Prostate gland (tissue), 2 donors: ENCODE measurements around the gene MRPL14. TPM values are rescaled to one million over a fixed set of nuclear protein-coding genes. Genes with fewer than 3 reads are reported as not detected.

Experiments used
- DNase-seq: peaks from one replicate; pipeline ENCODE4 v3.0.0-alpha.2; 2019; ENCODE audit warnings: low spot score
- H3K27ac ChIP-seq, 2 donors: fragments of 200-600 bp; sonication (generic); 2 replicates each; pipeline ENCODE4 v1.5.1; 2017 to 2019
- H3K27me3 ChIP-seq: fragments of 200-600 bp; sonication (generic); replicated peaks from 2 replicates; pipeline ENCODE4 v1.5.1; 2019; ENCODE audit not compliant: insufficient read depth
- H3K36me3 ChIP-seq, 2 donors: fragments of 200-600 bp; sonication (generic); 1 replicate in 1 of 2; 2 replicates in 1 of 2; pipeline versions ENCODE4 v1.5.1 to v1.8.1; 2017 to 2019
- H3K4me1 ChIP-seq: fragments of 200-600 bp; sonication (generic); replicated peaks from 2 replicates; pipeline ENCODE4 v1.5.1; 2019
- H3K4me3 ChIP-seq, 2 donors: fragments of 200-600 bp; sonication (generic); 2 replicates each; pipeline ENCODE4 v1.5.1; 2017 to 2019
- H3K9me3 ChIP-seq: fragments of 200-600 bp; sonication (generic); 2 replicates; pipeline ENCODE4 v1.5.1; 2017
- POLR2A ChIP-seq: fragments of 450-650 bp; IDR thresholded peaks from one replicate; pipeline ENCODE4 v1.6.1; 2016; ENCODE audit warnings: antibody characterized with exemption, mild to moderate bottlenecking
- POLR2AphosphoS5 ChIP-seq: sonication (generic); formaldehyde crosslinking; IDR thresholded peaks from one replicate; pipeline ENCODE4 v1.6.1; 2017; ENCODE audit warnings: antibody characterized with exemption
- WGBS: methylation state at CpG from one replicate; pipeline ENCODE4 v1.1.5; 2018; 5-methylcytosine and 5-hydroxymethylcytosine counted together
- intact Hi-C: fragments of 100-400 bp; cut with DNase I; formaldehyde crosslinking; loops from one replicate; pipeline ENCODE4 v1.14.2; 2022
- total RNA-seq, 2 donors: library from RNA; depleted of rRNA; stranded (reverse); fragments of >200 nt; gene quantifications; one replicate each; pipeline ENCODE4 v1.1.0, GENCODE V29; 2016
- TF ChIP-seq, protein P1 (sequence below), 4 experiments: fragments of 200-600 bp in 2 of 4; fragments of 450-650 bp in 2 of 4; sonication (generic) in 2 of 4; IDR thresholded peaks; 1 replicate in 3 of 4; 2 replicates in 1 of 4; pipeline ENCODE4 v1.5.1; 2016 to 2019; ENCODE audit warnings: antibody characterized with exemption in 4 of 4, mild to moderate bottlenecking in 2 of 4, moderate library complexity in 2 of 4

MRPL14 gene
- total RNA-seq, 2 donors from 2014 or later: 35.7 to 48.1 TPM

GRCh38 chr6:44133003-44133931, 6.0 kb upstream of the MRPL14 start:
- Histone ChIP-seq H3K4me3 (no peak overlapping the region), H3K4me1 (peaks cover 15% of the 10 kb centered on the region), H3K27me3 (no peaks in the 10 kb centered on the region), H3K36me3 (no peaks in the 10 kb centered on the region), H3K9me3 (no peaks in the 10 kb centered on the region), H3K27ac (no peak overlapping the region)
- WGBS: 38% methylated on average over 9 of the region's 9 CpGs
- DNase-seq: peak; percentile 52
- TF ChIP-seq, protein P1, sequence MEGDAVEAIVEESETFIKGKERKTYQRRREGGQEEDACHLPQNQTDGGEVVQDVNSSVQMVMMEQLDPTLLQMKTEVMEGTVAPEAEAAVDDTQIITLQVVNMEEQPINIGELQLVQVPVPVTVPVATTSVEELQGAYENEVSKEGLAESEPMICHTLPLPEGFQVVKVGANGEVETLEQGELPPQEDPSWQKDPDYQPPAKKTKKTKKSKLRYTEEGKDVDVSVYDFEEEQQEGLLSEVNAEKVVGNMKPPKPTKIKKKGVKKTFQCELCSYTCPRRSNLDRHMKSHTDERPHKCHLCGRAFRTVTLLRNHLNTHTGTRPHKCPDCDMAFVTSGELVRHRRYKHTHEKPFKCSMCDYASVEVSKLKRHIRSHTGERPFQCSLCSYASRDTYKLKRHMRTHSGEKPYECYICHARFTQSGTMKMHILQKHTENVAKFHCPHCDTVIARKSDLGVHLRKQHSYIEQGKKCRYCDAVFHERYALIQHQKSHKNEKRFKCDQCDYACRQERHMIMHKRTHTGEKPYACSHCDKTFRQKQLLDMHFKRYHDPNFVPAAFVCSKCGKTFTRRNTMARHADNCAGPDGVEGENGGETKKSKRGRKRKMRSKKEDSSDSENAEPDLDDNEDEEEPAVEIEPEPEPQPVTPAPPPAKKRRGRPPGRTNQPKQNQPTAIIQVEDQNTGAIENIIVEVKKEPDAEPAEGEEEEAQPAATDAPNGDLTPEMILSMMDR (IDR thresholded peaks at IDR 0.05): no peak
- peak; percentile 55 for TF ChIP-seq POLR2AphosphoS5
- intact Hi-C loops: no loop called here

DNA sequence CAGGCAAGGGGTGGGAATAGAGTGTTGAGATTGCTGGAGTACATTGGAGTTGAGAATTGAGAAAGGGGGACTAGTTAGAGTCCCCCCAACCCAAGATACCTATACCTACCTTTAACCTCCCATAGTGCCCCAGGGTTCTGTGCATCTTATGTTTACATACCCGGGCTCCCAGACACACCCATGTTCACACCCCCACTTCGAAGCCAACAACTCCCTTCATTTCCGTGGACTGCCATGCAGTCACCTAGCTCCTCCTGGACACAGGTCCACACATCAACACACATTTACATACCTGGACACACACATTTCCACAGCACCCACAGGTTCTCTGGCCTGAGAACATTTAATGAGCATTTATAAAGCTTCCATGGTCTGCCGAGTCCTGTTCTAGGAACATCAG, 5.2 kb upstream of the MRPL14 start:
- WGBS: 54% methylated on average over 4 of the region's 4 CpGs
- Histone ChIP-seq H3K4me3 (no peak overlapping the region), H3K9me3 (no peaks in the 10 kb centered on the region), H3K4me1 (peaks cover 15% of the 10 kb centered on the region), H3K27me3 (no peaks in the 10 kb centered on the region), H3K27ac (no peak overlapping the region), H3K36me3 (no peaks in the 10 kb centered on the region)
- intact Hi-C loops: no loop called here
- TF ChIP-seq, protein P1 (IDR thresholded peaks at IDR 0.05): no peak
- no peak for TF ChIP-seq POLR2AphosphoS5
- TF ChIP-seq POLR2A: no peak
- DNase-seq: no peak

- Histone ChIP-seq H3K27me3 (no peaks in the 10 kb centered on the region), H3K27ac (no peak overlapping the region), H3K9me3 (no peaks in the 10 kb centered on the region)
Measured at GRCh38 chr6:44131892-44132291, 4.6 kb upstream of the MRPL14 start.

DNA sequence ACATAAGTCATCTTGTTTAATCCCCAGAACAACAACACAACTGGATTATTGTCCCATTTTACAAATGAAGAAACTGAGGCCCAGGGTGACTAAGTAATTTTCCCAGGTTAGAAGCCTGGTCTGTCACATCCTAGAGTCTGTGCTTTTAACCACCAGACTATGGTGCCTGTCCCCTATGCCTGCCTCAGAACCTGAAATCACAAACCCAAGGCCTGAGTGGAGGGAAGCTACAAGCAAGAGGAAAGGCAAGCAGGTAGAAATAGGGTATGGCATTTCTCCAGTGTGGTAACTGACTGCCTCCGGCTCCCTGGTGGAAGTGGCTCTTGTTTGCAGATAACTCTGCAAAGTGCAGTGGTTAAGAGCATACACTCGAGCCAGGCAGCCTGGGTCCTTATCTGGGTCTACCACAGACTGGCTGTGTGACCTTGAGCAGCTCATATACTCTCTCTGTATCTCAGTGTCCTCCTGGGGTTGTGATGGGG, 2.6 kb upstream of the MRPL14 start:
- WGBS: 76% methylated on average over 2 of the region's 2 CpGs
- H3K4me1 ChIP-seq: peaks cover 23% of the 10 kb centered on the region
- no peaks in the 10 kb centered on the region for H3K27me3 ChIP-seq
- intact Hi-C loops: no loop called here
- H3K4me3 ChIP-seq: no peak overlapping the region
- H3K9me3 ChIP-seq: no peaks in the 10 kb centered on the region
- no peak overlapping the region for H3K27ac ChIP-seq
- TF ChIP-seq, protein P1 (IDR thresholded peaks at IDR 0.05): no peak
- TF ChIP-seq POLR2AphosphoS5: no peak
- no peak for TF ChIP-seq POLR2A
- H3K36me3 ChIP-seq: no peaks in the 10 kb centered on the region
- DNase-seq: no peak

More at GRCh38 chr6:44131892-44132291, 4.6 kb upstream of the MRPL14 start:
- TF ChIP-seq POLR2AphosphoS5 (peak; percentile 36), POLR2A (peak; percentile 16)
- TF ChIP-seq, protein P1 (IDR thresholded peaks at IDR 0.05): no peak
- peak; percentile 51 for DNase-seq
- H3K4me1 ChIP-seq: peaks cover 15% of the 10 kb centered on the region
- no peaks in the 10 kb centered on the region for H3K36me3 ChIP-seq
- intact Hi-C loops: no loop called here
- H3K4me3 ChIP-seq: no peak overlapping the region
- 67% methylated on average over 2 of the region's 2 CpGs for WGBS
